Caco-2 (cell line): ENCODE measurements around the gene CDRT4. TPM values are rescaled to one million over a fixed set of nuclear protein-coding genes. Genes with fewer than 3 reads are reported as not detected.

ENCODE experiments used
- BruUV-seq: library from RNA; stranded (reverse); fragments of 400-500 nt; replicated peaks from 2 replicates; lab custom pipeline; 2021; lab: Mats Ljungman, UMichigan
- CTCF ChIA-PET: fragments of 300-600 bp; sonication (Branson Sonifier 250); formaldehyde crosslinking; loops from one replicate; lab custom pipeline; 2022; ENCODE audit warnings: antibody characterized with exemption; lab: Charles Lee
- POLR2A ChIA-PET: fragments of 300-600 bp; sonication (Branson Sonifier 250); formaldehyde crosslinking; loops from one replicate; lab custom pipeline; 2022; ENCODE audit warnings: antibody characterized with exemption; lab: Charles Lee
- DNase-seq, 2 experiments: peaks; one replicate each; pipeline versions ENCODE4 v3.0.0 to v3.0.0-alpha.2; 2020 to 2022
- H3K27me3 ChIP-seq: replicated peaks from 2 replicates; pipeline ENCODE4 v1.6.0; 2011; ENCODE audit warnings: low read length; ENCODE audit not compliant: control insufficient read depth, insufficient read depth
- H3K36me3 ChIP-seq: 2 replicates; pipeline ENCODE4 v1.5.1; 2011; ENCODE audit warnings: low read length; ENCODE audit not compliant: control insufficient read depth, insufficient read depth
- H3K4me1 ChIP-seq: fragments of 250-450 bp; sonication (Bioruptor Pico); 2 replicates; pipeline ENCODE4 v1.5.1; 2020; ENCODE audit warnings: mild to moderate bottlenecking
- H3K4me3 ChIP-seq: 2 replicates; pipeline ENCODE4 v1.5.1; 2011; ENCODE audit warnings: low read depth, mild to moderate bottlenecking, control low read depth, low read length
- H3K9me3 ChIP-seq: fragments of 250-450 bp; sonication (Bioruptor Pico); 2 replicates; pipeline ENCODE4 v1.5.1; 2020; ENCODE audit warnings: mild to moderate bottlenecking, moderate library complexity
- H3K27ac Mint-ChIP-seq: one replicate; pipeline ENCODE4 v1.8.0; 2022; ENCODE audit warnings: mixed read lengths; ENCODE audit not compliant: unreplicated experiment
- H3K27me3 Mint-ChIP-seq: one replicate; pipeline ENCODE4 v1.8.0; 2022; ENCODE audit warnings: mixed read lengths; ENCODE audit not compliant: insufficient read depth, unreplicated experiment
- H3K36me3 Mint-ChIP-seq: one replicate; pipeline ENCODE4 v1.8.0; 2022; ENCODE audit warnings: mild to moderate bottlenecking, mixed read lengths; ENCODE audit not compliant: insufficient read depth, unreplicated experiment
- H3K4me1 Mint-ChIP-seq: one replicate; pipeline ENCODE4 v1.8.0; 2022; ENCODE audit warnings: low read depth, mixed read lengths; ENCODE audit not compliant: unreplicated experiment
- H3K4me3 Mint-ChIP-seq: one replicate; pipeline ENCODE4 v1.8.0; 2022; ENCODE audit warnings: mild to moderate bottlenecking, moderate library complexity, mixed read lengths; ENCODE audit not compliant: unreplicated experiment
- H3K9me3 Mint-ChIP-seq: one replicate; pipeline ENCODE4 v1.8.0; 2022; ENCODE audit warnings: mixed read lengths; ENCODE audit not compliant: unreplicated experiment
- intact Hi-C: fragments of 100-400 bp; cut with micrococcal nuclease; formaldehyde crosslinking; loops from one replicate; pipeline ENCODE4 v1.10.0; 2022; ENCODE audit not compliant: unreplicated experiment
- total RNA-seq: library from RNA; stranded (reverse); gene quantifications from 2 replicates; pipeline ENCODE4 v1.2.3, GENCODE V29; 2022
- TF ChIP-seq, protein P1 (sequence below), 2 experiments: fragments of 200-600 bp in 1 of 2; IDR thresholded peaks; 1 replicate in 1 of 2; 2 replicates in 1 of 2; pipeline versions ENCODE4 v1.5.1 to v1.8.0; 2011 to 2022; ENCODE audit warnings: antibody characterized with exemption in 1 of 2, control low read depth in 1 of 2, inconsistent platforms in 1 of 2, low read depth in 1 of 2, low read length in 1 of 2, mild to moderate bottlenecking in 1 of 2, moderate library complexity in 1 of 2; ENCODE audit not compliant: insufficient read depth in 1 of 2, severe bottlenecking in 1 of 2, unreplicated experiment in 1 of 2

Gene CDRT4
- total RNA-seq, 1 experiment from 2014 or later = 6.3 TPM

DNA sequence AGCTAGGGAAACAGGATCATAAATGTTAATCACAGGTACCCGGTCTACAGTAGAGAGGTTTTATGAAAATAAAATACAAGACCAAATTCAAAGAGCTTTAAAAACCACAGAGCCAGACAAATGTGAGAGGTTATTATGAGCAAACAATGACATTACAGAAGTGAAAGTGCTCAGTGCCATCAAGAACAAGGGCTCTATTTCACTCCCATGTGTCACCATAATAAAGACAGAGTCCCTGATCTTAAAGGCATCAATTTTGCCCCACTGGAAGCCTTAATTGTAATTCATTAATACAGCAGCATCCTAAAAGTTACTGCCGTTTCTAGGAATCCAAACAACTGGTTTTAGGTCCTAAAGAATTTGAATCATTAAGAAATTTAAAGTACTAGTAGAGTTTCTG is 43.7 kb upstream of the CDRT4 start:
- BruUV-seq = no TSS peak
- ChIA-PET POLR2A (no interaction called here), CTCF (interaction anchor here (0.6 kb wide), 1 partner anchor 253 kb away, joined by 4 read pairs; no protein-coding TSS in a partner anchor)
- H3K9me3 Mint-ChIP-seq = no peaks in the 10 kb centered on the region
- Histone ChIP-seq H3K36me3 (no peaks in the 10 kb centered on the region), H3K4me1 (no peaks in the 10 kb centered on the region), H3K4me3 (no peak overlapping the region), H3K9me3 (no peaks in the 10 kb centered on the region), H3K27me3 (no peaks in the 10 kb centered on the region)
- peaks cover 4% of the 10 kb centered on the region for H3K36me3 Mint-ChIP-seq
- TF ChIP-seq, protein P1, sequence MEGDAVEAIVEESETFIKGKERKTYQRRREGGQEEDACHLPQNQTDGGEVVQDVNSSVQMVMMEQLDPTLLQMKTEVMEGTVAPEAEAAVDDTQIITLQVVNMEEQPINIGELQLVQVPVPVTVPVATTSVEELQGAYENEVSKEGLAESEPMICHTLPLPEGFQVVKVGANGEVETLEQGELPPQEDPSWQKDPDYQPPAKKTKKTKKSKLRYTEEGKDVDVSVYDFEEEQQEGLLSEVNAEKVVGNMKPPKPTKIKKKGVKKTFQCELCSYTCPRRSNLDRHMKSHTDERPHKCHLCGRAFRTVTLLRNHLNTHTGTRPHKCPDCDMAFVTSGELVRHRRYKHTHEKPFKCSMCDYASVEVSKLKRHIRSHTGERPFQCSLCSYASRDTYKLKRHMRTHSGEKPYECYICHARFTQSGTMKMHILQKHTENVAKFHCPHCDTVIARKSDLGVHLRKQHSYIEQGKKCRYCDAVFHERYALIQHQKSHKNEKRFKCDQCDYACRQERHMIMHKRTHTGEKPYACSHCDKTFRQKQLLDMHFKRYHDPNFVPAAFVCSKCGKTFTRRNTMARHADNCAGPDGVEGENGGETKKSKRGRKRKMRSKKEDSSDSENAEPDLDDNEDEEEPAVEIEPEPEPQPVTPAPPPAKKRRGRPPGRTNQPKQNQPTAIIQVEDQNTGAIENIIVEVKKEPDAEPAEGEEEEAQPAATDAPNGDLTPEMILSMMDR (IDR thresholded peaks at IDR 0.05; ENCODE audit: insufficient read depth in 1 of 2, low read depth in 1 of 2, low read length in 1 of 2, severe bottlenecking in 1 of 2, unreplicated experiment in 1 of 2) = no peak
- DNase-seq = no peak
- no peak overlapping the region for H3K27ac Mint-ChIP-seq
- H3K27me3 Mint-ChIP-seq = no peaks in the 10 kb centered on the region
- intact Hi-C loops = no loop called here
- no peak overlapping the region for H3K4me3 Mint-ChIP-seq
- no peaks in the 10 kb centered on the region for H3K4me1 Mint-ChIP-seq

DNA sequence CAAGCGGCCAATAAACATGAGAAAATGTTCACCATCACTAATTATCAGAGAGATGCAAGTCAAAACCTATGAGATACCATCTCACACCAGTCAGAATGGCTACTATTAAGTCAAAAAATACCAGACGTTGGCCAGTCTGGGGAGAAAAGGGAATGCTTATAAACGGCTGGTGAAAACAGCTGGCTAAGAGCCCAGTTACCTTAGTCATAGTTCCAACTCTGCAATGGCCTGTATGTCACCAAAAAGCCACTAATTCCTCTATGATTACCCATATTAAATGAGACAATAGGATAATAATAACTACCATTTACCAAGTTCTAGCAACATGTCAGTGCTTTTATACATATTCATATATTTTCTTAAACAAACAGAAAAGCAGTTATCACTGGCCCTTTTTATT is 42.9 kb upstream of the CDRT4 start:
- no peak for DNase-seq

DNA sequence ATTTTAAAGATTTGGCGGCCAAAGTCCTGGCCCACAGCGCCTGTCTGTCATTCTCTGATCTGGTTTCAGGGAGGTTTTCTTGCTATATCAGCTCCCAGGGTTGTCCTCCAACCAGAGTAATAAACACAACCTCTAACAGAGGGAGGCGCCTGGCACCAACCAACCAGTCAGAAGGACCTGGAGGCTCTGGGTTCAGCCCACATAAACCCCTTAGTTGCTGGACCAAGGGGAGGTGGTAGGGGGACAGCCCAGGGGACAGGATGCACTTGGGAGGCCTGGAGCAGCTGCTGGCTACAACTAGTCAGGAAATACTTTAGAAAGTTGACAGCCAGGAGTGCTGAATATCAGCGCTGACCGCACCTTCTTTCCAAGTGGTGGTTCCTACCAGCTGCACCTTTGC is 41.7 kb upstream of the CDRT4 start:
- no peak overlapping the region for H3K4me3 ChIP-seq
- CTCF ChIA-PET = no interaction called here
- no peaks in the 10 kb centered on the region for H3K4me1 ChIP-seq
- no TSS peak for BruUV-seq
- TF ChIP-seq, protein P1 (IDR thresholded peaks at IDR 0.05; ENCODE audit: insufficient read depth in 1 of 2, low read depth in 1 of 2, low read length in 1 of 2, severe bottlenecking in 1 of 2, unreplicated experiment in 1 of 2) = no peak
- intact Hi-C loops = no loop called here
- Mint-ChIP-seq H3K36me3 (no peaks in the 10 kb centered on the region), H3K4me1 (no peaks in the 10 kb centered on the region), H3K27ac (no peak overlapping the region), H3K4me3 (no peak overlapping the region), H3K9me3 (no peaks in the 10 kb centered on the region), H3K27me3 (no peaks in the 10 kb centered on the region)
- no peaks in the 10 kb centered on the region for H3K36me3 ChIP-seq
- no peaks in the 10 kb centered on the region for H3K27me3 ChIP-seq
- POLR2A ChIA-PET = no interaction called here
- DNase-seq = no peak
- H3K9me3 ChIP-seq = no peaks in the 10 kb centered on the region

More for the DNA sequence above, 42.9 kb upstream of the CDRT4 start:
- H3K36me3 ChIP-seq = no peaks in the 10 kb centered on the region
- intact Hi-C loops = no loop called here
- no peak overlapping the region for H3K4me3 Mint-ChIP-seq
- H3K9me3 Mint-ChIP-seq = no peaks in the 10 kb centered on the region
- H3K36me3 Mint-ChIP-seq = no peaks in the 10 kb centered on the region
- no peak overlapping the region for H3K27ac Mint-ChIP-seq
- no peaks in the 10 kb centered on the region for H3K9me3 ChIP-seq
- no peaks in the 10 kb centered on the region for H3K27me3 ChIP-seq
- CTCF ChIA-PET = no interaction called here
- H3K4me1 ChIP-seq = no peaks in the 10 kb centered on the region
- no peak overlapping the region for H3K4me3 ChIP-seq
- H3K4me1 Mint-ChIP-seq = no peaks in the 10 kb centered on the region
- BruUV-seq = no TSS peak
- no peaks in the 10 kb centered on the region for H3K27me3 Mint-ChIP-seq
- TF ChIP-seq, protein P1 (IDR thresholded peaks at IDR 0.05; ENCODE audit: insufficient read depth in 1 of 2, low read depth in 1 of 2, low read length in 1 of 2, severe bottlenecking in 1 of 2, unreplicated experiment in 1 of 2) = no peak
- POLR2A ChIA-PET = no interaction called here
